SHP77 treated with DMSO at 0.1 percent for 48 hours (cell line): ENCODE measurements around the gene BCAS4.
"Not testable (repeated sequence)": the region's sequence is repeated elsewhere in the genome, so short reads cannot be mapped to it uniquely, and the experiment has no call there.

Experiments used
- DNase-seq: peaks from one replicate; lab custom pipeline; 2025; lab: John Stamatoyannopoulos, UW

The BCAS4 gene, protein sequence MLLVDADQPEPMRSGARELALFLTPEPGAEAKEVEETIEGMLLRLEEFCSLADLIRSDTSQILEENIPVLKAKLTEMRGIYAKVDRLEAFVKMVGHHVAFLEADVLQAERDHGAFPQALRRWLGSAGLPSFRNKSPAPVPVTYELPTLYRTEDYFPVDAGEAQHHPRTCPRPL

DNA sequence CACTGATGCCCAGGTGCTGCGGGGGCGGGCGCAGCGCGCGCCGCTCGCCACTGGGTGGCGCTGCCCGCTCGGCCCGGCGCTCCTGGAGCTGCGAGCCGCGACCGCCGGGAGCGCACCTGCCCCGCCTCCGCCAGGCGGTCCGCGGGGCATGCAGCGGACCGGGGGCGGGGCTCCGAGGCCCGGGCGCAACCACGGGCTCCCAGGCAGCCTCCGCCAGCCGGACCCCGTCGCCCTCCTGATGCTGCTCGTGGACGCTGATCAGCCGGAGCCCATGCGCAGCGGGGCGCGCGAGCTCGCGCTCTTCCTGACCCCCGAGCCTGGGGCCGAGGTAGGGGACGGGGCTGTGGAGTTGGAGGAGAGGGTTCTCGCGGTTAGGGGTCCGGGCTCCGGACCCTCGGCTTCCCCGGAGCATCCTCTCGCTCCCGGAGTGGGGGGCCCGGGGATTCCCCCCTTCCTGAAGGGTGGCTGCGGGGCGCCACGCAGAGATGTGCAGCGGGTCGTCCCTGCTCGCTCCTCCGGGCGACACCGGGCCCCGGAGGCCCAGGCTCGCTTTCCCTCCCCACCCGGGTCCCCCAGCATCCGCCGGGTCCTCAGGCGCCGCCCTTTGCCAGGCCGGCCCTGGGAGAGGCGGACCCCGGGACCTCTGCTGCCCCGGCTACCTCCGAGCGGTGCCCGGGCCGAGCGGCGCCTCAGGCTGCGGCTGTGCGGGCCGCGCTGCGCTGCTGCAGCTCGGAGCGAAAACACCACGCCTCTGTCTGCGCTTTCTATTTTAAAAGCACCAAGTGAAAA, at the start of gene BCAS4:
TSS of gene BCAS4 (plus strand) at position 216 of the 789 bp plus-strand sequence. CDS start at position 239, 23 bp downstream.
- peak; percentile 32 for DNase-seq

DNA sequence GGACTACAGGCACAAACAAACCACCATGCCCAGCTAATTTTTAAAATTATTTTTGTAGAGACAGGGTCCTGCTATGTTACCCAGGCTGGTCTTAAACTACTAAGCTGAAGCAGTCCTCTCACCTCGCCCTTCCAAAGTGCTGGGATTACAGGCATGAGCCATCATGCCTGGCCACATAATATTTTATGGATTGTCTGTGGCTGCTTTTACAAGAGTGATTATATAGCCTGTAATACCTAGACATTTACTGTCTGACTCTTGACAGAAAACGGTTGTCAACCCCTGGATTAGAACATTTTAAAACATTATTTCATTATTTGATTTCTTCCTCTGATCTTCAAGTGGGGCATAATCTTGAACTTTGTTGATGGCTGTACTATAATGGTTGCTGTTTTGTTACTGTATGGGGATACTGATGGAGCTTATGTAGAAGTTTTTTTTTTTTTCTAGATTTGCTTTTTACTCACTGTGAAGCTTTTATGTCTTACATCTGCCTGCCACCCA, 49.2 kb upstream of the BCAS4 start:
- no peak for DNase-seq

DNA sequence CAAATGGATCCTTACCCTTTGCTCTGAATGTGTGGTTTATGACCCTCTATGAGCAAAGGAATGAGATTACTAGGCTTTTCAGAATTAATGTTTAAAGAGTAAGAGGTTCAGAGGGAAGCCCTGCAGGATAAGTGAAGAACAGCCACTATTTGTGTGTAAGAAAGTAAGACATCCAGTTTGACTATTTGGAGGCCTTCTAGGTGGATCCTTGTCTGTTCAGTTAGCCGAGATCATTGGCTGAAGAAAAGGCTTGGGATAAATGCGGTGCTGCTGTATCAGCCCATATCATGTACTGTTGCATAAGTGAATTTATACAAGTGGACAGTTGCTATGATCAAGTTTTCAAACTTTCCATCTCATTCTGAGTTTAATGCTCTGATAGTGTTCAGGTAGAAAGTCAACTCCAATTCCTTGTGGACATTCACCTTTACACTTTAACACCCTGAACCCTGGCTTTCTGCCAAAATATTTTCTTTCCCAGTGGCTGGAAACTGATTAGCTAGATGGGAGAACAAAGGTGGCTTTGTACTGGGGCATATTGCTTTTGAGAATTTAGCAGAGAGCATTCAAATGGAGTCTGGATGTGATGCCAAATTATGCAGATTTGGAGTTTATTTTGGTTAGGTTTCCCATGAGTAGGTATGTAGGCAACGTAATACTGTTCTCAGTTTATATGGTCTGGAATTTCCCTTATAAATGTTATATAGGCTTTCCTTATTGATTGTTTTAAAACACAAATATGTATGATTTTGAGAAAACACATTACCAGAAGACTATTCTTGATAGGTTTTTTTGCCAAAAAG, 48.5 kb upstream of the BCAS4 start:
- no peak for DNase-seq

DNA sequence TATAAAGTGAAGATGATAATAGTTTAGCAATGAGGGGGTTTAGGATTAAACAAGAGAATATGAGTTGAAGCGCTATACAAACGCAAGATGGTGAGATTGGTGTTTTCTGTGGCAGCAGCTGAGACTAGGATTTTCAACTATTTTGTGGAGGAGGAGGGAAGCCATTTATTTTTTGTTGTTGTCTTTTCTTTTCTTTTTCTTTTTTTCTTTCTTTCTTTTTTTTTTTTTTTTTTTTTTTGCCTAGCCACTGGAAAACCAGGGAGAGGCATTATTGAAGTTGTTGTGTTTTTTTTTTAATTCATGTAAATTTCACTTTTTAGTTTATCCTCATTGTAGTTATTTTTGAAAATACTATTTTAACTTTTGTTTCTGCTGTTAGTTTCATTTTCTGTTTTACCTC, 47.6 kb upstream of the BCAS4 start:
- no peak for DNase-seq

DNA sequence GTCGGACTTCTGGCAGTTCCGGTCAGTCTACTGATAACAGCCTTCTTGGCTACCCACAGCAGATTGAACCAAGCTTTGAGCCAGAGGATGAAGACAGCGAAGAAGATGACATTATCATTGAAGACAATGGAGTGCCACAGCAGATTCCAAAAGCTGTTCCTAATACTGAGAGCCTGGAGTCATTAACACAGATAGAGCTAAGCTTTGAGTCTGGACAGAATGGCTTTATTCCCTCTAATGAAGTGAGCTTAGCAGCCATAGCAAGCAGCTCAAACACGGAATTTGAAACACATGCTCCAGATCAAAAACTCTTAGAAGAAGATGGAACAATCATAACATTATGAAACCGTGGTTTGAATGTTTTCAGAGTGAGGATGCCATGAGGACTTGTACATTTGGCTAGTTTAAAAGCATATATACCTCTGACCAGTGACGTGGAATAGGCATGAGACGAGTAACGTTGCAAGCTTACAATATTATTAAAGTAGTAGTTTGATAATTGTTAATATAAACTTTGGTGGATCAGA, 44.7 kb upstream of the BCAS4 start:
- DNase-seq = no peak

DNA sequence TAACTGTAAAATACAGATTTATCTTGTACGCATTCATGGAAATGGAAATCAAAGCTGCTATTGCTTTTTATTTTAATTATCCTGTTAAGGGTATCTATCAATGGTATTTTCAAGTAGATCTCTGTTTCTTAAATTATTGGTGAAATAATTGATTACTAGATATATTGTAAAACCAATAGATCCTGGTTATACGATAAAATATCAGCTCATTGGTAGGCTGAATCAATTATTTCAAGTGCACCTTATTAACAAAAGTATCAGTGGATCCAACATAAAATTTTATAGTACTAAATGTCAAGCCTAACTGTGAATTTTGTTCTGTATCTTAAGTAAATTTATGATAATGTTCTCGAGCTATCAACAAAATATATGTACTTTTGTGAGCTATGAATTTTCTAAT, 41.7 kb upstream of the BCAS4 start:
- DNase-seq = no peak

DNA sequence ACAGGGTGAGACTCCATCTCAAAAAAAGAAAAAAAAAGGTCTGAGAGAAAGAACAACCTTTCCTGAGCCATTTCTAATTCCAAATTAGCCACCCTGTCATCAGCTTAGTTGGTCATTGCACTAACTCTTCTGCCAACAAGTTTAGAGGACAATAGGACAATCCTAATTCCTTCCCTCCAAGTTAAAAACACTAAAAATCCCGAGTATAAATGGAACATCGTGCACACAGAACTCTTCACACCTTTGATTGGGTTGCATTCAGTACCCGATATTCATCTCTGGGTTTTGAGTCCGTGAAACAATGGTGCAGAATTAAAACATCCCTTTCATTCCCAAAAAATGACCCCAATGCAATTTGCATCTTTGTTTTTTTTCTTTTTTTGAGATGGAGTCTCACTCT, 40.4 kb upstream of the BCAS4 start:
- no peak for DNase-seq

DNA sequence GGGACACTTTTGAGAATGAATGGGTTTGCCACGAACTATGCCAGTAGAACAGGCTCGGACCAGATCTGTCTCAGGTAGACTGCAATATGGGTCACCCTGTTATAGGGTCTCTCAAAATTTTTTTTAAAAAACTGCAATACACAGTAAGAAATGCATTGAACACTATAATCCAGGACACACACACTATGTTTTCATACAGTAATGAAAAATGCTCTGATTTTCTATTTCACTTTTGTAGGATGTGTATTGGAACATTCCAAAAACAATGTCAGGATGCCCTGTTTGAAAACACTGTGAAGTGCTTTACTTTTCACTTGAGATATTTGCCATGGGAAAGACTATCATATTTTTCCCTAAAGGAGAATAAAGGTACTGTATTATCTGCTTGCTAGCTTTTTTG, 38.4 kb upstream of the BCAS4 start:
- no peak for DNase-seq

DNA sequence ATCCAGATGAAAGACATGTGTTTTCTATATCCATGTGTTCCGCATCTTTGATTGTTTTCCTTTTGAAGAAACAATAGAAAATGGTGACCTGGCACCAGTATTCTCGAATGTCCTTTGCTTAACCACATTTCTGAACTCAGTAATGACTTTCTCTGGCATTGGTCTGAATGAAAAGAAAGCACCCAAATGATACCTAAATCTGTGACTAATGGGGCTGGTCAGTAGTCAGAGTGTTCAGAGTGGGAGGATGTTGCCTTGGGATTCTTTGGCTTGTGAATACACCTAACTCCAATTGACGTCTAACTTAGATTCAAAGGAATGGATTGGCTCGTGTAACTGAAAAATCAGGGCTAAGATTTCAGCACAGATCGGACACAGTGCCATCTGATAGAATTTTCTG, 36.4 kb upstream of the BCAS4 start:
- DNase-seq = no peak

DNA sequence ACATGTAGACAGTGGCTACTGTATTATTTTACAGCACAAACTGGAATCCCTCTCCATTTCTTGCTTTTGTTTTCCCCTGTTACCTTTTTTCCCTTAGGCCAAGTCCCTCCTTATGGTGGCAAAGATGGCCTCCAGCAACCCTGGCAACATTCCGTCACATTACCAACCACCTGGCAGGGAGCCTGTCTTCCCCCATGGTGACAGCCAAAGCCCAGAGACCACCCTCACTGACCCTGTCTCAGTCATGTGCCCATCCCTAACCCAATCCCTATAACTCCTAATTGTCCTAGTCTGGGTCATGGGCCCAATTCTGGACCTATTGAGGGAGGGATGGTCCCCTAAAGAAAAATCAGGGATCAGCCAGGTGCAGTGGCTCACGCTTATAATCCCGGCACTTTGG, 35.9 kb upstream of the BCAS4 start:
- no peak for DNase-seq

DNA sequence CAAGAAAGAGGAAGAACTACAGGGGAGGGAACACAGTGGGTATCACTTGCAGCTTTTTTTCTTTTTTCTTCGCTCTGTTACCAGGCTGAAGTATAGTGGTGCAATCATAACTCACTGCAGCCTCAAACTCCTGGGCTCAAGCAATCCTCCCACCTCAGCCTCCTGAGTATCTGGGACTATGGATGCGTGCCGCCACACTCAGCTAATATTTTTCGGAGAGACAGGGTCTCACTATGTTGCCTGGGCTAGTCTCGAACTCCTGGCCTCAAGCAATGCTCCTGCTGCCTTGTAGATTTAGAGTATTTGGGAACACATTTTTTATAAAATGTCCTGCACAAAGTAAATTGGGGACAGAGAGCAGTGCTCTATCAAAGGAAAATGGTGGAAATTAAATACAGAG, 35.2 kb upstream of the BCAS4 start:
- DNase-seq = no peak

DNA sequence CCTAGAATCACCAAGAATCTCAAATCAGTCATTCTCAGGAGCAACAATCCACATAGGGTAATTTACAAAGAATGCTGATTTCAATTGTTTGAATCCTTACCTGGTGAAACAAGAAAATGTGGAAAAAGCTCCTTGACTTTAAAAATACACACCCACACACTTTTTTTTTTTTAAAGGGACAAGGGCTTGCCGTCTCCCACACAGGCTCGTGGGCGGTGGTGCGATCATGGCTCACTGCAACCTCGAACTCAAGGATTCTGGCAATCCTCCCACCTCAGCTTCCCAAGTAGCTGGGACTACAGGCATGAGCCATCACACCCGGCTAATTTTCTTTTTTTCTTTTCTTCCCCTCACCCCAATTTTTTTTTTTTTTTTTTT, 32.8 kb upstream of the BCAS4 start:
- no peak for DNase-seq

DNA sequence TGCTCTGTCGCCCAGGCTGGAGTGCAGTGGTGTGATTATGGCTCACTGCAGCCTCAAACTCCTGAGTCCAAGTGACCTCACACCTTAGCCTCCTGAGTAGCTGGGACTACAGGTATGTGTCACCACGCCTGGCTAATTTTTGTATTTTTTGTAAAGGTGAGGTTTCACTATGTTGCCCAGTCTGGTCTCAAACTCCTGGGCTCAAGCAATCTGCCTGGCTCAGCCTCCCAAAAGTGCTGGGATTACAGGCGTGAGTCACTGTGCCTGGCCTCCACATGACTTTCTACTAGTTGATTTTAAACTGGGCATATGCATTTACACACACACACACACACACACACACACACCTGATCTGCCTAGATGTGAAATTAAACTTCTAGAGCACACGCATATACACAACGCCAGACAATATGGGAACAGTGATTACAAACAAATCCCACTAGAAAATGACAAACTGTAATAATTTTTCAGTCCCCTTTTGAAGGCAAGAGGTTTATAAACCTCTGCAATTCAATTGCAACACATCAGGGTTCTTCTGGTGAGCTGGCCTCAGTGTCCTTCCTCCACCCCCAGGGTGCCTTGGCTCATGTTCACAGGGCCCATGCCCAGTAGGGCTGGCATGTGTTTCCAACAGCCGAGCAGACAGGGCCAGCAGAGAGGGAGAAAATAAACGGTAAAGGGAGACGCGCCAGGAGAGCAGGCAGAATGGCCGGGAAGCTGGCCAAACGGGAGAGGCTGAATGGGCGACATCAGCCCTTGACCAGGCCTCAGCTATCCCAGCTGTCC, 32.2 kb upstream of the BCAS4 start:
- no peak for DNase-seq

DNA sequence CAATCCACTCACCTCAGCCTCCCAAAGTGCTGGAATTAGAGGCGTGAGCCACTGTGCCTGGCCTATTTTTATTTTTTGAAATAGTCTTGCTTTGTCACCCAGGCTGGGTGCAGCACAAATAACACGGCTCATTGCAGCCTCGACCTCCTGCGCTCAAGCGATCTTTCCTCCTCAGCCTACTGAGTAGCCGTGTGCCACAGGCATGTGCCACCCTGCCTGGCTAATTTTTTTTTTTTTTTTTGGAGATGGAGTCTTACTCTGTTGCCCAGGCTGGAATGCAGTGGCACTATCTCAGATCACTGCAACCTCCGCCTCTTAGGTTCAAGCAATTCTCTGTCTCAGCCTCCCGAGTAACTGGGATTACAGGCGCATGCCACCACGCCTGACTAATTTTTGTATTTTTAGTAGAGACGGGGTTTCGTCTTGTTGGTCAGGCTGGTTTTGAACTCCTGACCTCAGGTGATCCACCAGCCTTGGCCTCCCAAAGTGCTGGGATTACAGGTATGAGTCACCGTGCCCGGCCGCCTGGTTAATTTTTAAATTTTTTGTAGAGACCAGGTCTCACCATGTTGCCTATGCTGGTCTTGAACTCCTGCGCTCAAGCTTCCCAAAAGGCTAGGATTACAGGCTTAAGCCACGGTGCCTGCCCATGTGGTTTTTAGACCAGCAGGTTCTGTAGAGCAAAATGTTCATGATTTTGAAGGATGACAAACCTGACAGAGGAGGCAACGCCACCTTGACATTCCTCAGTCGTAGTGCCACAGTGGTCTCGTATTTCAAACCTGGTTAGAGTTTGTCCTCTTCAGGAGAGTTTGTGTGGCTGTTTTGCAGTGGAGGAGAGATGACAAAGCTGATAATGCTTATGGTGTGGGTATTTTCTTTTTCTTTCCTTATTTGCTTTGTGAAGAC, 31.1 kb upstream of the BCAS4 start:
- not testable (repeated sequence) for DNase-seq

DNA sequence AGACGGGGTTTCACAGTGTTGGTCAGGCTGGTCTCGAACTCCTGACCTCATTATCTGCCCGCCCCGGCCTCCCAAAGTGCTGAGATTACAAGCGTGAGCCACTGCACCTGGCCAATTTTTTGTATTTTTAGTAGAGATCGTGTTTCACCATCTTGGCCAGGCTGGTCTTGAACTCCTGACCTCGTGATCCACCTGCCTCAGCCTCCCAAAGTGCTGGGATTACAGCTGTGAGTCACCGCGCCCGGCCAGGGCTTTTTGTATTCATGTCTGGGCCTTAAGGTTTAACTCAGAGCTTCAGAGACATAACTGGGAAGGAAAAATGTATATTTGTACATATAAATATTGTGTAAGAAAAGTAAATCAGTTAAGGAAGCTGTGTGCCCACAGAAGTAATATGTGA, 29.6 kb upstream of the BCAS4 start:
- DNase-seq = not testable (repeated sequence)

DNA sequence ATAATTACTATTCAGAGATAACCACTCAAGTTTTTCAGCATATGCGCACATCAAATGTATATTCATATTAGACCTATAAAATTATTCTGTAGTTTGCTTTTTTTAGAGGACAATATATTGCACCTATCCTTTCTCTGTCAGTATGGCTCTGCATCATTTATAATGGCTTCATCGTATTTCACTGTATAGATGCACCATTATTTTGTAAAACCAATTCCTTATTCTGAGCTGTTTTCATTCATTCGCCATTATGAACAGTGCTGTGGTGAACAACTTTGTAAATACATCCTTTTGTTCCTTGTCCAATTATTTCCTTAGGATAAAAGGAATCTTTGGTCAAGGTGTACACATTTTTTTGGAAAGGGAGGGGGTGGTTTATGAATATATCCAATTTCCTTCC, 29.2 kb upstream of the BCAS4 start:
- DNase-seq = no peak

DNA sequence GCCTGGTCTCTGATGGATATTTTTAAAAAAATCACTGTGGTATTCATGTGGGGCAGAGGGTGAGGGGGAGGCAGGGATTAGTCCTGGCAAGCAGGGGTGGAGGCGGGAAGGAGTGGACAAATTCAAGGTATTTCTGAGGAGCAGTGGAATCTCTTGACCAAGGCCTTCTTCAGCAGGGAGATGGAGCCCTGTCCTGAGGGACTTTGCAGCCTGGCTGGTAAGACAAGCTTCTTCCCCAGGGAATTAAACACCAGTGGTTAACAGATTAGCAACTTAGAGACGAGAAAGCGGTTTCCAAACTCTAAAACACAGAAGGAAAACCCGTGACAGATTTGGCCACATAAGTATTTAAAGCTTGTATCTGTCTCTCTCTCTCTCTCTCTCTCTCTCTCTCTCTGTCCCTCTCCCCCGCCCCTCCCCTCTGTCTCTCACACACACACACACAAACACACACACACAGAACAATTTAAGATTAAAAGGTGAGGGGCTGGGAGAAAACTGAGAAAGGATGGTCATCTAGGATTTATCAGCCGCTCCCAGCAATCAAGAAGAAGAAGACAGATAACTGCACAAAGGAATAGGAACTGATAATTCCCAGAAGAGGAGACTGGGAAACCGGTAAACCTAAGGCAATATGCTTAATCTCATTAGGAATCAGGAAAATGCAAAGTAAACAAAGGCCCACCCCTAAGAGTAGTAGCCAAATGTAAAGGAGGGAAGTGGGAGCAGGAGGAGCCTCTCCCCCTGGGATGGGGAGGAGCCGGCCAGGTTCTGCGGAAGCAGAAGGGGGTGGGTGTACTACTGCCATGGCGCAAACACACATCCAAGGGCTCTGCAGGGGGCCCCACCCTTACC, 27.7 kb upstream of the BCAS4 start:
- DNase-seq = not testable (repeated sequence)

DNA sequence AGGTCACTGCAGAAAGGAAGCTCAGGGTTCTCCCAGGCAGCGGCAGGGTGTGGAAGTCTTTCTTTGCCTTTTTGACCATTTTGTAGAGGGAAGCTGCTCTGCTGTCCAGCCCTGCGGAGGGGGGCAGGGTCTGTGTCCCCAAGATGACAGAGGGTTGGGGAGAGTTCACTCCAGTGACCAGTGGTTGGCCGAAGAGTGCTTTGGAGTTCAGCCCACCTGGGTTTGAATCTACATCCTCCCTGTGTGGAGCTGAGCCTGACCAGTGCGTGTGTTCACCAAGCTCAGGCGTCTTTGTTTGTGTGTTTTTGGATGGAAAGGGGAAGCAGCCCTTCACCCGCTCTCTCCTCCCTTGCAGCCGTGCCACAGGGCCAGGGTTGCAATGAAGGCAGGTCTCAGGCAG, 25.9 kb upstream of the BCAS4 start:
- DNase-seq = not testable (repeated sequence)

DNA sequence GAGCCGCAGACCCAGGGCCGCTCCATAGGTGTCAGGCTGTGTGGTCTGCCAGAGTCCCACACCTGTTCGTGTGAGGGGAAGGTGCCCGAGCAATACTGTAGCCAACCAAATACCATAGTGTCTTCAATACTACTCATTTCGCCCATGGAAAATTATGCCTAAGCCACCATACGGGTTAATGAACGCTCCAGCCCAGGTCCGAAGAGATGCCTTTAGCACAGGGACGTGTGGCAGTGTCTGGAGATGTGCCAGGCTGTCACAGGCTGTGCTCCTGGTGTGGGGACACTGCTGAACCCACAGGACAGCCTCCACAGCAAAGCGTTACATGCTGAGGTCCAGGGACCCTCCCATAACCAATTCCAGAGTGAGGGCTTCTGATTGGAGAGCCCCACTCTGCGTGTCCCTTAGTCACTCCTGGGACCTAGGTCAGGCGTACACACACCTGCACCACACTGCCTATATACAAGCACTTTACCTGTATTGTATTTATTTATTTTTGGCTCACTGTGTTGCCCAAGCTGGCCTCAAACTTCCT, 25.2 kb upstream of the BCAS4 start:
- DNase-seq = not testable (repeated sequence)
